ENCODE results near the gene DLG2.

The DLG2 gene

GRCh38 chr11:84836371-84836770 lies 790.8 kb downstream of the DLG2 start:
- TF ChIP-seq, protein P1, sequence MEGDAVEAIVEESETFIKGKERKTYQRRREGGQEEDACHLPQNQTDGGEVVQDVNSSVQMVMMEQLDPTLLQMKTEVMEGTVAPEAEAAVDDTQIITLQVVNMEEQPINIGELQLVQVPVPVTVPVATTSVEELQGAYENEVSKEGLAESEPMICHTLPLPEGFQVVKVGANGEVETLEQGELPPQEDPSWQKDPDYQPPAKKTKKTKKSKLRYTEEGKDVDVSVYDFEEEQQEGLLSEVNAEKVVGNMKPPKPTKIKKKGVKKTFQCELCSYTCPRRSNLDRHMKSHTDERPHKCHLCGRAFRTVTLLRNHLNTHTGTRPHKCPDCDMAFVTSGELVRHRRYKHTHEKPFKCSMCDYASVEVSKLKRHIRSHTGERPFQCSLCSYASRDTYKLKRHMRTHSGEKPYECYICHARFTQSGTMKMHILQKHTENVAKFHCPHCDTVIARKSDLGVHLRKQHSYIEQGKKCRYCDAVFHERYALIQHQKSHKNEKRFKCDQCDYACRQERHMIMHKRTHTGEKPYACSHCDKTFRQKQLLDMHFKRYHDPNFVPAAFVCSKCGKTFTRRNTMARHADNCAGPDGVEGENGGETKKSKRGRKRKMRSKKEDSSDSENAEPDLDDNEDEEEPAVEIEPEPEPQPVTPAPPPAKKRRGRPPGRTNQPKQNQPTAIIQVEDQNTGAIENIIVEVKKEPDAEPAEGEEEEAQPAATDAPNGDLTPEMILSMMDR (IDR thresholded peaks at IDR 0.05; ENCODE audit: low read depth, low read length), result no peak
- Histone ChIP-seq H3K27me3 (ENCODE audit: insufficient read depth, low read depth, severe bottlenecking) (no peaks in the 10 kb centered on the region), H3K27ac (no peak overlapping the region), H3K36me3 (no peaks in the 10 kb centered on the region), H3K9me3 (ENCODE audit: severe bottlenecking) (no peaks in the 10 kb centered on the region), H3K4me3 (ENCODE audit: low read depth, low read length) (no peak overlapping the region)
- no peak for DNase-seq

DNA sequence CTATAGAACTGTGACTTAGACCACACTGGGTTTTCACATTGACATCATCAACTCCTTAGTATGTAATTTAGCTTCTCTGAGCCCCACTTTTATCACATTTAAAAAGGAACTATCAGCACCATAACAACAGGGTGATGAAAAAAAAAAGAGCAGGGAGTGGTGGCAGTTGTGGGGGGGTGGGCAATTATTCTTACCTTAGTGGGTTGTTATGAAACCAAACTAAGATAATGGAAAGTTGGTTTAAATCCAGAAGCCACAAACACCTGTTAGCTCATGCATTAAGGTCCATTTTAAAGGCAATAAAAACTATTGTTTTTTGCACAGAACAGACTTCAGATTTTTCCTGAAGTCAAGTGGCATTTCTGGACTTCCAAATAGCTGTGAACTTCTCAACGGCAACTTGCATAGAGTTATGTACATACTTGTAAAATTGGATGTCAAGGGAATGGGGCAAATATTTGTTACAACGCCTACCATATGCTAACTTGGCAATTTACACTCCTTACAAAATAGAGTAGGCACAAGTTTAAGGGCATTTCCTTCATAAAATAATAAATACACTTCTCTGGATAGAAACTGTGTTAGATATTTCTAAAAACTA lies 793.6 kb downstream of the DLG2 start:
- TF ChIP-seq, protein P1 (IDR thresholded peaks at IDR 0.05; ENCODE audit: low read depth, low read length), result no peak
- no peak for DNase-seq
- H3K27me3 ChIP-seq (ENCODE audit: insufficient read depth, low read depth, severe bottlenecking), result no peaks in the 10 kb centered on the region
- H3K9me3 ChIP-seq (ENCODE audit: severe bottlenecking), result no peaks in the 10 kb centered on the region
- no peak overlapping the region for H3K4me3 ChIP-seq (ENCODE audit: low read depth, low read length)
- no peaks in the 10 kb centered on the region for H3K36me3 ChIP-seq
- H3K27ac ChIP-seq, result no peak overlapping the region

- no peak for DNase-seq
- Histone ChIP-seq H3K27me3 (ENCODE audit: insufficient read depth, low read depth, severe bottlenecking) (no peaks in the 10 kb centered on the region), H3K9me3 (ENCODE audit: severe bottlenecking) (no peaks in the 10 kb centered on the region), H3K4me3 (ENCODE audit: low read depth, low read length) (no peak overlapping the region), H3K27ac (no peak overlapping the region), H3K36me3 (no peaks in the 10 kb centered on the region)
- TF ChIP-seq, protein P1 (IDR thresholded peaks at IDR 0.05; ENCODE audit: low read depth, low read length), result no peak
These were observed 796.8 kb downstream of the DLG2 start for GRCh38 chr11:84830372-84830771.

DNA sequence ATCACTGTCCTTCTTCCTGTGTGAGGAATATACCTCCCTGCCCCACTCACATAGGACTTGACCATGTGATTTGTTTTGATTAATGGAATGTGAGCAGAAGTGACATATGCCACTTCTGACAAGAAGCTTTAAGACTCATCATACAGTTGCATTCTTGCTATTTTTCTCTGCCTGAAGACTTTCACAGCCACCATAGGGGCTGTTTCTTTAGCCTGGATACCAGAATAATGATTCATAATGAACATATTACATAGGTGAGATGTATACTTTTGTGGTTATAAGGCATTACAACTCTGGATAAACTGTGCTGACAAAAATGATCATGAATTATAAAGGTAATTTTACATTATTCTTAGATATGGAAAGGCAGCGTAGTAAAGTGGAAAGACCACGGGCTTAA lies 798.0 kb downstream of the DLG2 start:
- TF ChIP-seq, protein P1 (IDR thresholded peaks at IDR 0.05; ENCODE audit: low read depth, low read length), result no peak
- Histone ChIP-seq H3K4me3 (ENCODE audit: low read depth, low read length) (no peak overlapping the region), H3K9me3 (ENCODE audit: severe bottlenecking) (no peaks in the 10 kb centered on the region), H3K36me3 (no peaks in the 10 kb centered on the region), H3K27ac (no peak overlapping the region), H3K27me3 (ENCODE audit: insufficient read depth, low read depth, severe bottlenecking) (no peaks in the 10 kb centered on the region)
- no peak for DNase-seq

- TF ChIP-seq, protein P1 (IDR thresholded peaks at IDR 0.05; ENCODE audit: low read depth, low read length), result no peak
- no peak overlapping the region for H3K4me3 ChIP-seq (ENCODE audit: low read depth, low read length)
- no peaks in the 10 kb centered on the region for H3K9me3 ChIP-seq (ENCODE audit: severe bottlenecking)
- no peak for DNase-seq
- H3K36me3 ChIP-seq, result no peaks in the 10 kb centered on the region
- H3K27ac ChIP-seq, result no peak overlapping the region
- no peaks in the 10 kb centered on the region for H3K27me3 ChIP-seq (ENCODE audit: insufficient read depth, low read depth, severe bottlenecking)
These were observed 798.5 kb downstream of the DLG2 start for GRCh38 chr11:84828616-84829015.

DNA sequence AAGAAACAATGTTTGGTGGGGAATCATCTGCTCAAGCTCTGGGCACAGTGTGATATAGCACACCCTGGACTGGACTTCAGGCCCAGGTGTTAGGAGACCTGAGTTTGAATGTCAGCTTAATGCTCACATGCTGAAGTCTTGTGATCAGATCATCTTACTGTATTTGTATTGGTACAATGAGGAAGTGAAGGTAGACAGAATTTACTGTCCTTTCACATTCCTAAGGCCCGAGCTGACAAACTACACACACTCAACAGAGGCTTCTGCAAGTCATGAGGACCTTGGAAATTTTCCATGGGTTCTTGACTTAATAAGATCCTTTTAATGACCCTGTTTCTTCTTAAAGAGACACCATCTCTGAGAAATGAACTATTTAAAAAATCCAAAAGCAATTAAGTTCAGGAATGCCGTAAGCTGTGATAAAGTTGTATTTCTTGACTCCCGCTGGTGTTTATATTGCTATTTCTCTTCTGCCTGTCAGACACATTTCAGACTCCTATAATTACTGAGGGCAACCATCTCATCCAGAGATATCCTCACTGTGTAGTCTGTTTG lies 802.0 kb downstream of the DLG2 start:
- no peaks in the 10 kb centered on the region for H3K36me3 ChIP-seq
- no peaks in the 10 kb centered on the region for H3K27me3 ChIP-seq (ENCODE audit: insufficient read depth, low read depth, severe bottlenecking)
- TF ChIP-seq, protein P1 (IDR thresholded peaks at IDR 0.05; ENCODE audit: low read depth, low read length), result no peak
- no peaks in the 10 kb centered on the region for H3K9me3 ChIP-seq (ENCODE audit: severe bottlenecking)
- no peak overlapping the region for H3K27ac ChIP-seq
- DNase-seq, result no peak
- H3K4me3 ChIP-seq (ENCODE audit: low read depth, low read length), result no peak overlapping the region

Data from WERI-Rb-1 (cell line).